Measurements from ENCODE around the gene LOXHD1.

LOXHD1 gene

GRCh38 chr18:46574000-46574742, 82.8 kb downstream of the LOXHD1 start:
- no peak for DNase-seq (ENCODE audit: low spot score)

DNA sequence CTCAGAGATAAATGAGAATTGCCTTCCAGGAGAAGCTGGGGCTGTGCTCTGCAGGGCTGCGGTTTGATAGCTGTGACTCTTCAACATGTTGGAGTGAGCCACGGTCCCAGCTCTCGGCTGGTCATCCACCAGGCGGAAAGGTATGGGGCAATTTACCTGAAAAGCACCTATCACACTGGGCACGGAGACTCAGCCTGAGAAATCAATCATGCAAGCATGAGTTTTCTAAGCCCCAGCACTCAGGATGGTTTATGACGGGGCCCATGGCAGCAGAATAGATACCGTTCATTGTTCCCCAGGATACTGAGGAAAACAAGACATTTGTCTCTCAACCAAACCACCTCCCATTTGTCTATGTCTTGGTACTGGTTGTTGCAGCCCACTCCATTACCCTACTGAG, 83.9 kb downstream of the LOXHD1 start:
- no peak for DNase-seq (ENCODE audit: low spot score)

DNA sequence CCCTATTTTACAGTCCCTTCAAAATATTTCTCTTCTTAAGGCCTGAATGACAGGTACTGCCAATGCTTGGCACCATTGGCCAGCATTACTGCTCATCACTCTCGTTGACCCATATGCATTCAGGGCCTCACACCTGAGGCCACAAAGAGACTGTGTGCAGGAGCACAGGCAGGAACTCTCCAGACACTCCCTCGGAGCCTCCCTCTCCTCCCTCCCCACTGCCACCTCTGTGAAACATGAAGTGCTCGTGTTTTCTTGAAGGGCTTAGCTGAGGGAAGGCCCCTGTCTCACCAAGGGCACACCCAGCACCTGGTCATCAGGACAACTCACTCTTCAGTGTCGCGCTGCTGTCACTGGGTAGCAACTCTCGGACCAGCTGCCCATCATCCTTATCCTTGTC, 85.3 kb downstream of the LOXHD1 start:
- no peak for DNase-seq (ENCODE audit: low spot score)

DNA sequence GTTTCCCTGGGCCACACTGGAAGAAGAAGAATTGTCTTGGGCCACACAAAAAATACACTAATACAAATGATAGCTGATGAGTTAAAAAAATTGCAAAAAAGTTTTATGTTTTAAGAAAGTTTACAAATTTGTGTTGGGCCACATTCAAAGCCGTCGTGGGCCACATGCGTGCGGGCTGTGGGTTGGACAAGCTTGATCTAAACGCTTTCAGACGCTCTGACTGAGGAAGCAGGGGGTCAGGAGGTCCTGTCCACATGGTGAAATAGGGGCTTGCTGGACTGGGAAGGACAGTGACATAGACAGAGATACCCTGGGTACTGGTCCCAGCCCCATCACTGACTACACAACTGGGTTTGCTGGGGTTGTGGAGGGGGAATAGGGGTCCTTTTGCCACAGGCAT, 86.4 kb downstream of the LOXHD1 start:
- DNase-seq (ENCODE audit: low spot score), result no peak

- no peak for DNase-seq (ENCODE audit: low spot score)
These were observed 86.9 kb downstream of the LOXHD1 start for GRCh38 chr18:46570134-46570533.

- no peak for DNase-seq (ENCODE audit: low spot score)
These were observed 87.8 kb downstream of the LOXHD1 start for GRCh38 chr18:46569211-46569610.

DNA sequence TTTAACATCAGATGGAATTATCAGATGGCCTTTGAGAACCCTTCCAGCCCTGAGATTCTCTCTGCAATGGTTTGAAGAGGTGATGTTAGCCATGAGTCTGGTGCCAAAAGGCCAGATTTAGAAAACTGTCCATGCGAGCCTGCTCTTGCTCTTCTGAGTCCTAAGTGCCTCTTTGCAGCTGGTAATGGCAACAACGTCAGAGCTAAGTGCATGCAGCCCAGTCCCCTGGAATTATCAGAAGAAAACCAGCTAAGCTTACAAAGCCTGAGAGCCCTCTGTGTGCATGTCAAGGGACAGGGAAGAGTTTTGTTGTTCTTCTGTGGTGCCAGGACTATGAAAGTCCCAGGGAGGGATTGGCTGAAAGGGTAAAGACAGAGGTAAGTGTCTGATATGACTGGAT, 89.8 kb downstream of the LOXHD1 start:
- DNase-seq (ENCODE audit: low spot score), result no peak

- no peak for DNase-seq (ENCODE audit: low spot score)
These were observed 90.9 kb downstream of the LOXHD1 start for GRCh38 chr18:46566111-46566510.

DNA sequence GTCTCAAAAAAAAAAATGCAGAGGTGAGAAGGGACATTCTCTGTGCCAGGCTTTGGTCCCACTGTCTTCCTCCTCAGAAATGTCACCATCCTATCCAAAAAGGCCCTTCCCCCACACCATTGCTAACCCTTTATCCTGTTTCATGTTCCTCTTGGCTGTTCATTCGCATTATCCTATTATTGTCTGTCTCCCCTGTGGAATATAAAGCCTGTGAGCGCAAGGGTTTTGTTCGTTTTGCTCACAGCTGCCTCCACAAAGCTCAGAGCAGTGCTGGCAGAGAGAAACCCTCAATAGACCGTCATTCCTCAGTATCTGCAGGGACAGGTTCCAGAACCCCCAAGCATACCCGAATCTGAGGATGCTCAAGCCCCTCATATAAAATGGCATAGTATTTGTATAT, 91.8 kb downstream of the LOXHD1 start:
- DNase-seq (ENCODE audit: low spot score), result no peak

GRCh38 chr18:46563317-46563716, 93.7 kb downstream of the LOXHD1 start:
- DNase-seq (ENCODE audit: low spot score), result no peak

- no peak for DNase-seq (ENCODE audit: low spot score)
These were observed 94.3 kb downstream of the LOXHD1 start for GRCh38 chr18:46562674-46563192.

DNA sequence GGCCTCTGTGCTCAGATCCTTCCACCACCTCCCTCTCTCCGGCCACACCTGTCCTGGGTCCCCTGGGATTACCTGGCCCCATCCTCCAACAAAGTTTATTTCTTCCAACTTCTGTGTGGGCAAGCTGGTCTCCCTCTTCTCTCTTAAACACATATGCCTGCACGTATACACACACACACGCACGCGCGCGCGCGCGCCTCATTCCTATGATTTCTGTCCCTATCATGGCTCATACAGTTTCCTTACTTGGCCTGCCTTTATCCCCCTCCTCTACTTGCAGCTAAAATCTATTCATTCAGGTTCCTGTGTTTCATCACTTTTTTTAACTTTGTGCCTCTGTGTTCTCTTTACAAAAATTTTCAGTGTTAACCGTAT, 96.4 kb downstream of the LOXHD1 start:
- DNase-seq (ENCODE audit: low spot score), result no peak

DNA sequence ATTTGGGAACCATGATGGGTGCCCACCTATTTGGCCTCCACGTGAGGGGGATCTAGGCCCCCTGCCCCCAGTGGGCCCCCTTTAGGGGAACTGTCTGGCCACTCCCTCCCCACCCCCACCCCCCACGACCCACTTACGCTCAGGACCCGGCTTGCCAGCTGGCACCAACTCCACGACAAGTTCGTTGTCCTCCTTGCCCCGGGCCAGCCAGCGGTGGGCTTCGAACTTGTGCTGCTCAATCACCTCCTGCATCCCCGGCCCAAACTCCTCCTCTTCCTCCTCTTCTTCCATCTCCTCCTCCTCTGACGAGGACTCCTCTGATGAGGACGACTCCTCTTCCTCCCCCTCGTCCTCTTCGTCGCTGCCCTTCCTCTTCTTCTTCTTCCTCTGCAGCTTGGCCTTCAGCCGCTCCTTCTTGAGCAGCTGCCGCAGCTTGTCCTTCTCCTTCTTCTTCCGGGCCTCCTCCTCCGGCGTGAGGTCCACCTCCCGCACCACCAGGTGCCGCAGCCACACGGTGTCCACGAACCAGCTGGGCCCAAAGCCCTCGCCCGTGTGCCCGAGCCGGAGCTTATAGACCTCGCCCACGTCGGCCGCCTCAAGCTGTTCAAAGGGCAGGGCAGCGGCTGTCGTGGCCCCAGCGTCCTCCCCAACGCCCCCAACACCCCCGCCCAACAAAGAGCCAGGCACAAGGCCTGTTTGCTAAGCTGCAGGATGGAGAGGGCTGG, 96.9 kb downstream of the LOXHD1 start:
- DNase-seq (ENCODE audit: low spot score), result no peak

DNA sequence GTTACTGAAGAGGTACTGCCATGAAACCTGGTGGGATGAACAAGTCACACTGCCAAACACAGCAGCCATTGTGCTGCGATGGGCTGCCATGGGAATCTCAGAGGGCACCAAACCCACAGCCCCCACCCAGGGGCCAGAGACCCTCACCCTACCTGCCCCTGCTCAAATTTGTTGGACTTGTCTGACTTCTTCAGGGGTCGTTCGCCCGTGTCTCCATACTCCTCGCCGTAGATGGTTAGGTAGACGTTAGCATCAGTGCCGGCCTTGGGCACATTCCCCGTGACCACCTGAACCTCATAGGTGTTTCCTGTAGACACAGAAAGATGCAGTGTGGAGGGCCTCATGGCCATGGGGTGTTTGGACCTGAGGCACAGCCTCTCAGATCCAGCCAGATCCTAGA, 97.7 kb downstream of the LOXHD1 start:
- DNase-seq (ENCODE audit: low spot score), result no peak

- DNase-seq (ENCODE audit: low spot score), result no peak
These were observed 100.3 kb downstream of the LOXHD1 start for GRCh38 chr18:46556590-46557206.

DNA sequence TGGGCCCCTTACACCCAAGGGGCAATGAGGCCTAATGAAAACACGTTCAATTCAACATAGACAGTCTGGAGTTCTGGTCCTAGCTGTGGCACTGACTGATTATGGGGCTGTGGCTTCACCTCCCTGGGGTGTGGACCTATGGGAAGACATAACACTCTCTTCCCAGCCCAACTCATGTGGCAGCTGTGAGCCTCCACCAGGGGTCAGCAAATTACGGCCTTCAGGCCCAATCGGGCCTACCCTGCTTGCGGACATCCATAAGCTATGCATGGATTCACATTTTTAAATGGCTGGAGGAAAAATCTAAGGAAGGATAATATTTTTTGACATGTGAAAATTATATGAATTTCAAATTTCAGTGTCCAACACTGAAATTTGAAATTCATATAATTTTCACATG, 101.3 kb downstream of the LOXHD1 start:
- peak; percentile 15 for DNase-seq (ENCODE audit: low spot score)

- DNase-seq (ENCODE audit: low spot score), result no peak
These were observed 101.8 kb downstream of the LOXHD1 start for GRCh38 chr18:46555213-46555612.

DNA sequence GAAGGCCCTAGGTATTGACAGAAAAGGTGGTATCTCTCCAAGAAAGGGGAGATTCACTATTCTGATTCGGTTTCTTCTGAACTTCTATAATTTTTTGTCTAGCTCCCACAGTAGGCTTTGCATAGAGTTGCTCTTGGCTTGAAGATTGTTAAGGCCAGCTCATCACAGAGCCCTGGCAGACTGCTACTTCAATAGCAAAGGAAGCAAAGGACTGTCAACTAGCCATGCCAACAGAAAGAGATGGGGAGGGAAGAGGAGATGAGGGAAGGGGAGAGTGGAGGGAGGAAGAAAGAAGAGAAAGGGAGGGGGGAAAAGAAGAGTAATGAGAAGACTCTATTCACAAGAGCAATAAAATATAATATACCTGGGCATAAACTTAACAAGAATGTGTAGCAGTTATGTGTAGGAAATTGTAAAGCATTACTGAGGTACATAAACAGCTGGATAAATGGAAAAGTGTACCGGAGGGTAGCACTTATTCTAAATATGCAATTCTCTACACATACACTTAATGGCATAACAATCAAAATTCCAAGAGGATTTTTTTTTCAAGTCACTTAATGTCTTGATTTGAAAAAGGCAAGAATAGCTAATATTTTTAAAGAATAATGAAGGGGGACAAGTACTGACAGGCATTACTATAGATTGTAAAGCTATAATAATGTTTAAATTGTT, 102.5 kb downstream of the LOXHD1 start:
- no peak for DNase-seq (ENCODE audit: low spot score)

DNA sequence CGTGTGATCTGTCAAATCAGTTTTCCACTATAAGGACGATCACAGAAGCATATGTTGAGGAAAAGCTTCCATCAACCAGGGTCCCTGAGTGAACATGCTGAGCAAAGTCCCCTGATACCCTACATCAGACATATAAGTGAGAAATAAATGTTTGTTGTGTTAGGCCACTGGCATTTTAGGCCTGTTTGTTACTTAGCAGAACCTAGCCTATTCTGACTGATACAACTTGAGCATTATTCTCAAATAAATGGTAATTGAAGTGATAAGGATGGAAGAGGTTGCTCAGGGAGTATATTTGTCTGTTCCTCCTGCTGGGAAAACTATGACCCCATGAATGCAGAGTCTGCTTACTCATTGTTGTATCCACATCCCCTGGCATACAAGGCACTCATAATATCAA, 106.4 kb downstream of the LOXHD1 start:
- DNase-seq (ENCODE audit: low spot score), result no peak

GRCh38 chr18:46547520-46547919, 109.5 kb downstream of the LOXHD1 start:
- no peak for DNase-seq (ENCODE audit: low spot score)

- no peak for DNase-seq (ENCODE audit: low spot score)
These were observed 110.8 kb downstream of the LOXHD1 start for GRCh38 chr18:46546111-46546640.

GRCh38 chr18:46542545-46542944, 114.5 kb downstream of the LOXHD1 start:
- DNase-seq (ENCODE audit: low spot score), result no peak

Data from SW480 (cell line).